Measurements from ENCODE around the gene YIF1A.

Gene YIF1A

GRCh38 chr11:66285250-66285947 is 3.5 kb downstream of the YIF1A start:
- Histone ChIP-seq H2AFZ (ENCODE audit: low read depth, low read length) (no peak overlapping the region), H3K36me3 (replicated peaks; ENCODE audit: low read depth, low read length) (peaks cover 15% of the 10 kb centered on the region), H3K9me3 (ENCODE audit: insufficient read depth, low read length) (no peaks in the 10 kb centered on the region), H3K27ac (ENCODE audit: low read length) (no peak overlapping the region), H3K79me2 (ENCODE audit: low read length) (peaks cover 21% of the 10 kb centered on the region), H3K4me3 (ENCODE audit: low read length) (peak overlapping the region; percentile 34; the same call in 1 of the 2 replicates), H4K20me1 (ENCODE audit: insufficient read depth, low read length) (peaks cover 3% of the 10 kb centered on the region; the same call in 1 of the 2 replicates), H3K4me1 (ENCODE audit: low read length) (peaks cover 44% of the 10 kb centered on the region), H3K9ac (ENCODE audit: low read length) (peak overlapping the region; percentile 47; the same call in 1 of the 2 replicates), H3K27me3 (ENCODE audit: low read depth, low read length) (no peaks in the 10 kb centered on the region), H3K4me2 (ENCODE audit: low read length) (peak overlapping the region; percentile 67; the same call in 1 of the 2 replicates)
- TF ChIP-seq EZH2phosphoT487 (IDR thresholded peaks at IDR 0.05; ENCODE audit: low read depth), result no peak
- TF ChIP-seq CTCF (IDR thresholded peaks at IDR 0.05; ENCODE audit: low read depth, low read length), result no peak

DNA sequence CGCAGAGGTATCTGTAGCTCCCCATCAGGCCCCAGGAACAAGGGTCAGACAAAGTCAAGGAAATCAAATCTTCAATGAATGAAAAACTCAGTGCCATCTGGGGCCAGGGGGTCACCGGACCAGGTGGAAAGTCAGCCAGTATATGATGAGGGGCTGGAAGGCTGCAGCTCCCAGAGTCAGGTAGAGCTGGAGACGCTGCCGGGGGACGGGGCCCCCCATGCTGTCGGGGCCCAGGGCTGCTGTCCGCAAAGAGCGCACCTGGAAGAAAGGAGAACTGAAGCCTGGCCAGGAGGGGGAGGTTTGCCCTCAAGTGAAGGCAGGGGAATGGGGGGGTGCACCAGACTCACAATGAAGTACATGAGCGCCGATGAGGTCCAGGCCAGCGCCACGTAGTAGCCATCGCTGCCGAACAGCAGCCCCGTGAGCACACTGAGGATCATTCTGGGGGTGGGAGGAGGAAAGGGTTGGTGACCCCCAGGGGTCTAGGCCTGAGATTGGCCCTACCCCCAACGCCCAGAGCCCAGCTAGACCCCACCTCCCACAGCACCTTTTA is 4.3 kb downstream of the YIF1A start:
- Histone ChIP-seq H3K36me3 (replicated peaks; ENCODE audit: low read depth, low read length) (peaks cover 15% of the 10 kb centered on the region), H3K9ac (ENCODE audit: low read length) (peak overlapping the region; percentile 47; the same call in 1 of the 2 replicates), H4K20me1 (ENCODE audit: insufficient read depth, low read length) (peaks cover 3% of the 10 kb centered on the region; the same call in 1 of the 2 replicates), H2AFZ (ENCODE audit: low read depth, low read length) (no peak overlapping the region), H3K79me2 (ENCODE audit: low read length) (peaks cover 14% of the 10 kb centered on the region), H3K9me3 (ENCODE audit: insufficient read depth, low read length) (no peaks in the 10 kb centered on the region), H3K4me3 (ENCODE audit: low read length) (peak overlapping the region; percentile 34; the same call in 1 of the 2 replicates), H3K27ac (ENCODE audit: low read length) (peak overlapping the region; percentile 26; the same call in 1 of the 2 replicates), H3K4me2 (ENCODE audit: low read length) (peak overlapping the region; percentile 67), H3K27me3 (ENCODE audit: low read depth, low read length) (no peaks in the 10 kb centered on the region), H3K4me1 (ENCODE audit: low read length) (peaks cover 38% of the 10 kb centered on the region)
- TF ChIP-seq CTCF (IDR thresholded peaks at IDR 0.05; ENCODE audit: low read depth, low read length) (no peak), EZH2phosphoT487 (IDR thresholded peaks at IDR 0.05; ENCODE audit: low read depth) (no peak)

GRCh38 chr11:66283461-66284105 is 5.4 kb downstream of the YIF1A start:
- Histone ChIP-seq H3K4me3 (ENCODE audit: low read length) (no peak overlapping the region), H3K9me3 (ENCODE audit: insufficient read depth, low read length) (no peaks in the 10 kb centered on the region), H3K4me2 (ENCODE audit: low read length) (no peak overlapping the region), H3K36me3 (replicated peaks; ENCODE audit: low read depth, low read length) (peaks cover 15% of the 10 kb centered on the region), H3K4me1 (ENCODE audit: low read length) (peaks cover 39% of the 10 kb centered on the region), H3K27ac (ENCODE audit: low read length) (no peak overlapping the region), H3K9ac (ENCODE audit: low read length) (no peak overlapping the region), H3K27me3 (ENCODE audit: low read depth, low read length) (no peaks in the 10 kb centered on the region), H2AFZ (ENCODE audit: low read depth, low read length) (no peak overlapping the region), H4K20me1 (ENCODE audit: insufficient read depth, low read length) (peaks cover 3% of the 10 kb centered on the region; the same call in 1 of the 2 replicates), H3K79me2 (ENCODE audit: low read length) (peaks cover 11% of the 10 kb centered on the region)
- TF ChIP-seq CTCF (IDR thresholded peaks at IDR 0.05; ENCODE audit: low read depth, low read length) (peak; percentile 13; the same call in 1 of the 2 replicates), EZH2phosphoT487 (IDR thresholded peaks at IDR 0.05; ENCODE audit: low read depth) (no peak)

Data from OCI-LY3 (cell line).